ENCODE measurements around the gene KRTAP13-3. TPM values are rescaled to one million over a fixed set of nuclear protein-coding genes. Genes with fewer than 3 reads are reported as not detected.

KRTAP13-3 gene
- not detected for total RNA-seq

GRCh38 chr21:30425826-30426225 is at the start of gene KRTAP13-3:
Gene KRTAP13-3 (minus strand): TSS chr21:30425926. CDS start chr21:30425912, 14 bp downstream.
- ATAC-seq: no peak
- H3K9me3 Mint-ChIP-seq (ENCODE audit: low read depth): no peaks in the 10 kb centered on the region
- intact Hi-C loops (cut with DNase I, micrococcal nuclease): no loop called here
- no peak within 1 kb of the TSS for H3K4me3 Mint-ChIP-seq
- H3K27ac Mint-ChIP-seq: no peak within 1 kb of the TSS
- no peak for DNase-seq
- ChIA-PET POLR2A (no interaction called here), CTCF (no interaction called here)
- H3K36me3 Mint-ChIP-seq (ENCODE audit: low read depth): no peaks in the 10 kb centered on the region
- no peaks in the 10 kb centered on the region for H3K4me1 Mint-ChIP-seq
- H3K27me3 Mint-ChIP-seq: peaks cover 5% of the 10 kb centered on the region

DNA sequence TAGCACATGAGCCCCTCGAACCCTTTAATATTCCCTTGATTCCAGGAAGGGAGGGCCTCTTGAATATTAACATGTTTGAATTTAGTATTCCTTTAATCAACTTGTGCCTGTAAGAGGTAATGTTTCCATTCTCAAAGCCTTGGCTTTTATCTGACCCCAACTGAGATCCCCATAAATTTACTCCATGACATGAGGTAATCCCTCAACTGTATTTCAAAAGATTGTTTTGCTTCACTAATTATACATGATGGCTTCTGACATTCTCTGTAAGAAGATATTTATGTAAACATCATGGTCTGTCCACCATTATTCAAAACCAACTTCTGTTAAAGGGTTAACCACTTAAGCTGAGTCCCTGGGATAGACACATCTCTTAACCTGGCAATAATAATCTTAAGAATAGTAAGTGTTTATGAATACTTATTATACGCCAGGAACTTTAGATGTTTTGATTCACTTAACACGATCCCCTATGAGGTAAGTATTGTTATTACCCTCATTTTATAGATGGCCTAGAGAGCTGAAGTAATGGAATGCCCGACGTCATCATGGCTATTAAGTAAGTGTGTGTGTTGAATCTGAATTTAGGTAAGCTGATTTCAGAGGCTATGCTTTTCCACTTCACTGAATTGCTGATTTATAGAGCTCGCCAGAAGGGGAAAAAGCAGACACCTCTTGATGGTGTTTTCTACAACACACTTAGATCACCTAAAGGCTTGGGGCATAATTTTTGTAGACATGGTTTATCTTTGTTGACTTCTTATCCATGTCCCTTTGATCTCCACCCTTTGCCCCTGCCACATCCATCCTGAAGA is 43.4 kb upstream of the KRTAP13-3 start:
- Mint-ChIP-seq H3K36me3 (ENCODE audit: low read depth) (no peaks in the 10 kb centered on the region), H3K4me1 (no peaks in the 10 kb centered on the region), H3K27ac (no peak overlapping the region), H3K4me3 (no peak overlapping the region), H3K27me3 (peaks cover 11% of the 10 kb centered on the region), H3K9me3 (ENCODE audit: low read depth) (no peaks in the 10 kb centered on the region)
- ChIA-PET CTCF (no interaction called here), POLR2A (no interaction called here)
- intact Hi-C loops (cut with DNase I, micrococcal nuclease): no loop called here
- ATAC-seq: no peak
- DNase-seq: no peak

DNA sequence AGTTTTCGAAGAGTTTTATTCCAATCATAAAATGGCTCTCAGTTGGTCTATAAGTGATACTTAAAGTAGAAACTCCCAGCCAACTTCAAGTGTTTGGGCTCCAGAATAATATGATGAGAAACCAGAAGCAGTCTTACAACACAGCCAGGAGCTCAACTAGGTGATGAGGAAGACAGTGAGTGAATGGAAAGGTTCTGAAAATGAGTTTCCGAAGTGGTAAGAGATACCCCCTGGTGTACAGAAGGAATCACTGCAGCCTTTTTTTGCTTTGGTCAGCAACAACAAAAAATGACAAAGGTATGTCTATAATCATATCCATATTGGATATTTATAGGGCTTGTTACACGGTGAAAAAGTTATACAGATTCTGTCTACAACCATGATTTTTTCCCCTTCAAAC is 38.0 kb upstream of the KRTAP13-3 start:
- Mint-ChIP-seq H3K27me3 (peaks cover 4% of the 10 kb centered on the region), H3K4me3 (no peak overlapping the region), H3K4me1 (no peaks in the 10 kb centered on the region), H3K27ac (no peak overlapping the region), H3K36me3 (ENCODE audit: low read depth) (no peaks in the 10 kb centered on the region), H3K9me3 (ENCODE audit: low read depth) (no peaks in the 10 kb centered on the region)
- intact Hi-C loops (cut with DNase I, micrococcal nuclease): no loop called here
- ATAC-seq: no peak
- POLR2A ChIA-PET: no interaction called here
- no peak for DNase-seq
- CTCF ChIA-PET: interaction anchor here (1.0 kb wide), 1 partner anchor 116 kb away, joined by 3 read pairs; no protein-coding TSS in a partner anchor

GRCh38 chr21:30448514-30448913 is 22.8 kb upstream of the KRTAP13-3 start:
- Mint-ChIP-seq H3K9me3 (ENCODE audit: low read depth) (no peaks in the 10 kb centered on the region), H3K4me3 (no peak overlapping the region), H3K27ac (no peak overlapping the region), H3K27me3 (peaks cover 5% of the 10 kb centered on the region), H3K4me1 (peaks cover 6% of the 10 kb centered on the region), H3K36me3 (ENCODE audit: low read depth) (no peaks in the 10 kb centered on the region)
- ATAC-seq (no peak), DNase-seq (no peak)
- POLR2A ChIA-PET: no interaction called here
- CTCF ChIA-PET: interaction anchor here (0.6 kb wide), 1 partner anchor 248 kb away, joined by 3 read pairs; no protein-coding TSS in a partner anchor
- intact Hi-C loops (cut with DNase I, micrococcal nuclease): no loop called here

GRCh38 chr21:30447056-30447455 is 21.3 kb upstream of the KRTAP13-3 start:
- DNase-seq: no peak
- Mint-ChIP-seq H3K27ac (no peak overlapping the region), H3K4me1 (peaks cover 6% of the 10 kb centered on the region), H3K36me3 (ENCODE audit: low read depth) (no peaks in the 10 kb centered on the region), H3K9me3 (ENCODE audit: low read depth) (no peaks in the 10 kb centered on the region), H3K27me3 (peaks cover 5% of the 10 kb centered on the region), H3K4me3 (no peak overlapping the region)
- POLR2A ChIA-PET: no interaction called here
- CTCF ChIA-PET: interaction anchor here (1.4 kb wide), 1 partner anchor 13 kb away, joined by 3 read pairs; no protein-coding TSS in a partner anchor
- intact Hi-C loops (cut with DNase I, micrococcal nuclease): no loop called here
- ATAC-seq: no peak

GRCh38 chr21:30444204-30444603 is 18.5 kb upstream of the KRTAP13-3 start:
- CTCF ChIA-PET: interaction anchor here (0.7 to 1.1 kb wide), 2 partner anchors 137 to 561 kb away, joined by 3 read pairs; no protein-coding TSS in a partner anchor
- Mint-ChIP-seq H3K36me3 (ENCODE audit: low read depth) (no peaks in the 10 kb centered on the region), H3K4me3 (no peak overlapping the region), H3K27ac (no peak overlapping the region), H3K9me3 (ENCODE audit: low read depth) (no peaks in the 10 kb centered on the region), H3K4me1 (peaks cover 6% of the 10 kb centered on the region), H3K27me3 (peaks cover 4% of the 10 kb centered on the region)
- DNase-seq (no peak), ATAC-seq (no peak)
- POLR2A ChIA-PET: no interaction called here
- intact Hi-C loops (cut with DNase I, micrococcal nuclease): no loop called here

DNA sequence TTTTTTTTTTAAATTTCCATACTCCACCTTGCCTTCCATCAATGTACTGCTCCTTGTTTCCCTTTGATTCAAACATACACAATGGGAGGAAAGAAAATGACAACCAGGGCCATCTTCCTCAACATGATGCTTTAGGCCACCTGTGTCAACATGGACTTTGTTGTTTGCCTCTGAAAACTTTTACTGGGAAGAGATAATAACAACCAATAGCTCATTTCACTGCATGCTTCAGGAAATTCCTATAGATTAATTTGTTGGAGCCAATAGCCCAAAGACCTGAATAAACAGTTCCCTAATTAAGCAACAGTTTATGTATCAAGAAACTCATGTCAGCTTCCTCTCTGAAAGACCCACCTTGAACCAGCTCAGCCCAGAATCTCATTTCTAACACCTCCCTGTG is 17.5 kb upstream of the KRTAP13-3 start:
- no peak overlapping the region for H3K27ac Mint-ChIP-seq
- POLR2A ChIA-PET: no interaction called here

DNA sequence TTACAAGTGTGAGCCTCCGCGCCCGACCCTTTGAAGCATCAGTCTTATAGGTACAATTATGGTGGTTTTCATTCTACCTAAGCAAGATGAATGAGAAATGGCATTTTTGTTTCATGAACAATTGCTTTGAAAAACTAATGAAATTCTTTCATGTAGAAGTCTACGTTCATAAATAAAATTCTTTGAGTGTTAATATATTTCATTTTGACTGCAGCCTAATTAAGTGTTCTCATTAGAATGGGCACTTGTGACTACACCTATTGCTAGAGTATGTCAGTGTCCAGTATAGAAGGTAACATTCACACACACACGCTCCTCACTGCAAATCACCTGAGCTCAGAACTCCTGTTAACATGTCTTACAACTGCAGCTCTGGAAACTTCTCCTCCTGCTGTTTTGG is 14.2 kb upstream of the KRTAP13-3 start, which contains the start of gene KRTAP15-1:
Gene KRTAP15-1, plus strand, starts transcription at position 301 of the 400 bp plus-strand sequence. Its CDS starts 53 bp downstream, at position 354.
- ChIA-PET POLR2A (no interaction called here), CTCF (no interaction called here)
- no peaks in the 10 kb centered on the region for H3K9me3 Mint-ChIP-seq (ENCODE audit: low read depth)
- no peak for DNase-seq
- intact Hi-C loops (cut with DNase I, micrococcal nuclease): loop anchor here in 1 of 2 experiments (10.0 kb wide), 1 partner anchor 65 kb away; the partner anchor contains the start of gene KRTAP13-2
- no peak for ATAC-seq
- H3K27me3 Mint-ChIP-seq: peaks cover 4% of the 10 kb centered on the region
- no peak within 1 kb of the TSS for H3K27ac Mint-ChIP-seq
- H3K36me3 Mint-ChIP-seq (ENCODE audit: low read depth): no peaks in the 10 kb centered on the region
- H3K4me3 Mint-ChIP-seq: no peak within 1 kb of the TSS
- no peaks in the 10 kb centered on the region for H3K4me1 Mint-ChIP-seq

More for the DNA sequence above, 17.5 kb upstream of the KRTAP13-3 start:
- Mint-ChIP-seq H3K4me1 (peaks cover 6% of the 10 kb centered on the region), H3K9me3 (ENCODE audit: low read depth) (no peaks in the 10 kb centered on the region), H3K36me3 (ENCODE audit: low read depth) (no peaks in the 10 kb centered on the region), H3K27me3 (peaks cover 6% of the 10 kb centered on the region), H3K4me3 (no peak overlapping the region)
- CTCF ChIA-PET: interaction anchor here (0.6 to 0.8 kb wide), 4 partner anchors 9 to 417 kb away, joined by 3 to 4 read pairs (median 4); no protein-coding TSS in a partner anchor
- ATAC-seq (no peak), DNase-seq (no peak)
- intact Hi-C loops (cut with DNase I, micrococcal nuclease): no loop called here

- H3K4me3 Mint-ChIP-seq: no peak overlapping the region
- ATAC-seq (no peak), DNase-seq (no peak)
- no peaks in the 10 kb centered on the region for H3K36me3 Mint-ChIP-seq (ENCODE audit: low read depth)
- intact Hi-C loops (cut with DNase I, micrococcal nuclease): loop anchor here in 1 of 2 experiments (10.0 kb wide), 1 partner anchor 62 kb away; the partner anchor contains the start of gene KRTAP13-2
- CTCF ChIA-PET: no interaction called here
- H3K4me1 Mint-ChIP-seq: no peaks in the 10 kb centered on the region
- peaks cover 6% of the 10 kb centered on the region for H3K27me3 Mint-ChIP-seq
- no peak overlapping the region for H3K27ac Mint-ChIP-seq
- H3K9me3 Mint-ChIP-seq (ENCODE audit: low read depth): no peaks in the 10 kb centered on the region
- POLR2A ChIA-PET: no interaction called here
These were observed 11.4 kb upstream of the KRTAP13-3 start for GRCh38 chr21:30437010-30437565.

DNA sequence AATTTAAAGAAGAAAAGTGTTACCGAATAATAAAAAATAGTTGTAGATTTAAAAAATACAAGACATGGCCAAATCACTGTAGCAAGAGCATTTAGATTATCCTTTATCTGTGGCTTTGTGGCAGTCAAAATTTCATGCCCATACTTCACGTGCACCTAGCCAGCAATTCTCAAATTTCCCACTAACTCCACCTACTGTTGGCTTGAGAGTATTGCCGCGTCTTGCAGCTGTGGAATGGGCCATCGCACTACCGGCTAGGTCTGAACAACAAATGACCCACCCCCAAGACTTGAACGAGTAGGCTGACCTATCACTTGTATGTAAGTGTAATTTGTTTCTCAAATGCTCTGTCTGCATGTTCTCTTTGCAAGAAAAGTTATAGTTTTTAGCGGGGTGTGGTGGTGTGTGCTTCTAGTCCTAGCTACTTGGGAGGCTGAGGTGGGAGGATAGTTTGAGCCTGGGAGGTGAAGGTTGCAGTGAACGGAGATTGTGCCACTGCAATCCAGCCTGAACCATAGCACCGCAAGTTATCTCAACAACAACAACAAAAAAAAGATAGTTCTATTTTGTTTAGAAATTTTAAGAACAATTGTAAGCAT is 8.4 kb upstream of the KRTAP13-3 start:
- H3K27ac Mint-ChIP-seq: no peak overlapping the region
- H3K27me3 Mint-ChIP-seq: peaks cover 15% of the 10 kb centered on the region
- no peaks in the 10 kb centered on the region for H3K4me1 Mint-ChIP-seq
- no peak overlapping the region for H3K4me3 Mint-ChIP-seq
- ATAC-seq (peak; percentile 49), DNase-seq (peak; percentile 43)
- intact Hi-C loops (cut with DNase I, micrococcal nuclease): loop anchor here in 1 of 2 experiments (10.0 kb wide), 1 partner anchor 59 kb away; the partner anchor contains the start of gene KRTAP13-2
- no peaks in the 10 kb centered on the region for H3K9me3 Mint-ChIP-seq (ENCODE audit: low read depth)
- ChIA-PET CTCF (interaction anchor here (0.6 to 2.4 kb wide), 13 partner anchors 9 to 513 kb away, joined by 3 to 9 read pairs (median 3); no protein-coding TSS in a partner anchor), POLR2A (no interaction called here)
- no peaks in the 10 kb centered on the region for H3K36me3 Mint-ChIP-seq (ENCODE audit: low read depth)

GRCh38 chr21:30430170-30430655 is 4.5 kb upstream of the KRTAP13-3 start, which contains the start of gene KRTAP13-4:
Gene KRTAP13-4 (plus strand): TSS chr21:30430220. CDS start chr21:30430276, 56 bp downstream.
- ATAC-seq (no peak), DNase-seq (no peak)
- no peak within 1 kb of the TSS for H3K4me3 Mint-ChIP-seq
- ChIA-PET POLR2A (no interaction called here), CTCF (no interaction called here)
- intact Hi-C loops (cut with DNase I, micrococcal nuclease): loop anchor here in 1 of 2 experiments (10.0 kb wide), 1 partner anchor 55 kb away; the partner anchor contains the start of gene KRTAP13-2
- H3K27me3 Mint-ChIP-seq: peaks cover 11% of the 10 kb centered on the region
- H3K9me3 Mint-ChIP-seq (ENCODE audit: low read depth): no peaks in the 10 kb centered on the region
- H3K27ac Mint-ChIP-seq: no peak within 1 kb of the TSS
- H3K4me1 Mint-ChIP-seq: no peaks in the 10 kb centered on the region
- no peaks in the 10 kb centered on the region for H3K36me3 Mint-ChIP-seq (ENCODE audit: low read depth)
